Tibial nerve (tissue), 4 donors: ENCODE results near the gene LCN2.

Experiments
- CTCF ChIP-seq, 5 experiments: fragments of 200-600 bp in 3 of 5; fragments of 450-650 bp in 2 of 5; sonication (generic) in 3 of 5; IDR thresholded peaks; one replicate each; pipeline ENCODE4 v1.5.1; 2016 to 2019; ENCODE audit warnings: antibody characterized with exemption in 5 of 5, mild to moderate bottlenecking in 3 of 5, moderate library complexity in 2 of 5
- EP300 ChIP-seq, 2 donors: sonication (generic); formaldehyde crosslinking; IDR thresholded peaks; one replicate each; pipeline ENCODE4 v1.6.1; 2017; ENCODE audit warnings: antibody characterized with exemption in 2 of 2, mild to moderate bottlenecking in 1 of 2
- POLR2A ChIP-seq, 2 donors: fragments of 450-650 bp; IDR thresholded peaks; one replicate each; pipeline ENCODE4 v1.6.1; 2017; ENCODE audit warnings: antibody characterized with exemption in 2 of 2, mild to moderate bottlenecking in 2 of 2, moderate library complexity in 2 of 2

- TF ChIP-seq CTCF (IDR thresholded peaks at IDR 0.05) (no peak), POLR2A (IDR thresholded peaks at IDR 0.05) (no peak), EP300 (IDR thresholded peaks at IDR 0.05) (no peak)
Observed at GRCh38 chr9:128103589-128103962, 45.7 kb upstream of the LCN2 start.
